Uterus (tissue), 4 donors: ENCODE measurements around the gene ADSL. TPM values are rescaled to one million over a fixed set of nuclear protein-coding genes. Genes with fewer than 3 reads are reported as not detected.

ENCODE experiments used
- DNase-seq, 2 donors: peaks; one replicate each; pipeline ENCODE4 v3.0.0-alpha.2; 2019 to 2020
- H3K27ac ChIP-seq, 2 donors: fragments of 200-600 bp; sonication (generic); 1 replicate in 1 of 2; 2 replicates in 1 of 2; pipeline ENCODE4 v1.5.1; 2016 to 2018
- H3K27me3 ChIP-seq, 2 donors: fragments of 200-600 bp; sonication (generic); one replicate each; pipeline ENCODE4 v1.5.1; 2018 to 2019; ENCODE audit warnings: control low read depth in 1 of 2
- H3K36me3 ChIP-seq, 2 donors: fragments of 200-600 bp; sonication (generic); one replicate each; pipeline ENCODE4 v1.5.1; 2019; ENCODE audit warnings: control low read depth in 1 of 2
- H3K4me1 ChIP-seq, 2 donors: fragments of 200-600 bp; sonication (generic); one replicate each; pipeline ENCODE4 v1.5.1; 2018 to 2019; ENCODE audit warnings: control low read depth in 1 of 2
- H3K4me3 ChIP-seq, 2 donors: fragments of 200-600 bp; sonication (generic); 1 replicate in 1 of 2; 2 replicates in 1 of 2; pipeline ENCODE4 v1.5.1; 2018 to 2019; ENCODE audit warnings: mild to moderate bottlenecking in 1 of 2
- H3K9me3 ChIP-seq, 2 donors: fragments of 200-600 bp; sonication (generic); one replicate each; pipeline ENCODE4 v1.5.1; 2019; ENCODE audit warnings: control low read depth in 1 of 2
- CTCF ChIP-seq, 4 experiments: fragments of 200-600 bp in 2 of 4; fragments of 450-650 bp in 2 of 4; sonication (generic) in 2 of 4; IDR thresholded peaks; one replicate each; pipeline ENCODE4 v1.5.1; 2016 to 2019; ENCODE audit warnings: antibody characterized with exemption in 4 of 4, mild to moderate bottlenecking in 2 of 4, moderate library complexity in 1 of 4
- POLR2A ChIP-seq, 2 donors: fragments of 450-650 bp; IDR thresholded peaks; one replicate each; pipeline ENCODE4 v1.6.1; 2016; ENCODE audit warnings: antibody characterized with exemption in 2 of 2, mild to moderate bottlenecking in 1 of 2, moderate library complexity in 1 of 2
- intact Hi-C: fragments of 100-400 bp; cut with DNase I; formaldehyde crosslinking; loops from one replicate; pipeline ENCODE4 v1.15.1; 2023; ENCODE audit warnings: low total_unique reads
- total RNA-seq, 4 donors: library from RNA; depleted of rRNA in 3 of 4; stranded (reverse); fragments of >200 nt in 3 of 4; gene quantifications; one replicate each; pipeline versions ENCODE4 v1.1.0 to v1.2.4, GENCODE V29; 2014 to 2023
- donor health status: DM: yes; HTN: yes; CAD: no.

The ADSL gene
- total RNA-seq, 4 donors from 2014 or later: 28.5 to 151 (median 79.5) TPM

- Histone ChIP-seq H3K27me3 (no peaks in the 10 kb centered on the region), H3K4me1 (no peaks in the 10 kb centered on the region), H3K27ac (no peak overlapping the region), H3K9me3 (no peaks in the 10 kb centered on the region), H3K4me3 (no peak overlapping the region), H3K36me3 (no peaks in the 10 kb centered on the region)
- TF ChIP-seq POLR2A (IDR thresholded peaks at IDR 0.05): no peak
- TF ChIP-seq CTCF (IDR thresholded peaks at IDR 0.05): no peak
- no peak for DNase-seq
- intact Hi-C loops: no loop called here
Measured at GRCh38 chr22:40416267-40416570, 69.9 kb downstream of the ADSL start.

- Histone ChIP-seq H3K27me3 (no peaks in the 10 kb centered on the region), H3K4me1 (no peaks in the 10 kb centered on the region), H3K4me3 (no peak overlapping the region), H3K27ac (no peak overlapping the region), H3K9me3 (no peaks in the 10 kb centered on the region), H3K36me3 (no peaks in the 10 kb centered on the region)
- no peak for DNase-seq
- intact Hi-C loops: no loop called here
- TF ChIP-seq CTCF (IDR thresholded peaks at IDR 0.05): no peak
- TF ChIP-seq POLR2A (IDR thresholded peaks at IDR 0.05): no peak
Measured at GRCh38 chr22:40416636-40417035, 70.3 kb downstream of the ADSL start.

DNA sequence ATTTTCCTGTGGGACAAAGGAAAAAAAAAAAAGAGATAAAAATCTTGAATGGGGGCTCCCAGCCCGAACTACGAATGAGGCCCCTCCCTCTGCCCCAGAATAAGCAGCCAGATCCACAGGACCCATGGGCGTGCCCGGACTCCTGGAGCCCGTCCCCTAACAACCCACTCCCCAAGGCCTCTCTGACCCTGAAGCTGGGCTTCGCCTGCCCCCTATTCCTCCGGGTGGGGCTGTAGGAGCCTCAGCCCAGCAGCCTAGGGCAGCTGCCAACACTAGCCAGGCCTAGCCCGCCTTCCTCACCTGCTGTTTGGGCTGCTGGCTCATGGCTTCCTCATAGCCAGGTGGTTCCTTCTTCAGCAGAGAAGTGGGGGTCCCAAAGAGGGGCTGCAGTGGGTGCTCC lies 70.7 kb downstream of the ADSL start:
- Histone ChIP-seq H3K27me3 (no peaks in the 10 kb centered on the region), H3K36me3 (no peaks in the 10 kb centered on the region), H3K4me3 (no peak overlapping the region), H3K9me3 (no peaks in the 10 kb centered on the region), H3K27ac (no peak overlapping the region), H3K4me1 (no peaks in the 10 kb centered on the region)
- intact Hi-C loops: no loop called here
- DNase-seq: no peak
- no peak for TF ChIP-seq POLR2A (IDR thresholded peaks at IDR 0.05)
- TF ChIP-seq CTCF (IDR thresholded peaks at IDR 0.05): no peak

- TF ChIP-seq POLR2A (IDR thresholded peaks at IDR 0.05): no peak
- no peak for TF ChIP-seq CTCF (IDR thresholded peaks at IDR 0.05)
Measured at GRCh38 chr22:40417881-40418280, 71.6 kb downstream of the ADSL start.

GRCh38 chr22:40418366-40419201 lies 72.3 kb downstream of the ADSL start:
- Histone ChIP-seq H3K27ac (no peak overlapping the region), H3K27me3 (no peaks in the 10 kb centered on the region), H3K9me3 (no peaks in the 10 kb centered on the region), H3K4me3 (no peak overlapping the region), H3K36me3 (no peaks in the 10 kb centered on the region), H3K4me1 (no peaks in the 10 kb centered on the region)
- intact Hi-C loops: no loop called here
- TF ChIP-seq CTCF (IDR thresholded peaks at IDR 0.05) (no peak), POLR2A (IDR thresholded peaks at IDR 0.05) (no peak)
- no peak for DNase-seq

More at GRCh38 chr22:40417881-40418280, 71.6 kb downstream of the ADSL start:
- H3K36me3 ChIP-seq: no peaks in the 10 kb centered on the region
- no peaks in the 10 kb centered on the region for H3K9me3 ChIP-seq
- intact Hi-C loops: no loop called here
- no peak overlapping the region for H3K4me3 ChIP-seq
- H3K27me3 ChIP-seq: no peaks in the 10 kb centered on the region
- DNase-seq: no peak
- H3K27ac ChIP-seq: no peak overlapping the region
- no peaks in the 10 kb centered on the region for H3K4me1 ChIP-seq
